Hypothalamus (tissue), 51 donors: ENCODE results near the gene C16orf46.
A peak's percentile ranks its signal among the peaks of the same experiment; 100 is the strongest.

Experiments used
- DNase-seq, 51 donors: peaks; one replicate each; lab custom pipeline; 2025; lab: John Stamatoyannopoulos, UW

The C16orf46 gene

GRCh38 chr16:81026429-81026828 is 50.6 kb downstream of the C16orf46 start:
- DNase-seq, result no peak

GRCh38 chr16:81018496-81018895 is 58.5 kb downstream of the C16orf46 start:
- DNase-seq, result peak in 29 of 51 donors; percentile 4 to 76 (median 44)

DNA sequence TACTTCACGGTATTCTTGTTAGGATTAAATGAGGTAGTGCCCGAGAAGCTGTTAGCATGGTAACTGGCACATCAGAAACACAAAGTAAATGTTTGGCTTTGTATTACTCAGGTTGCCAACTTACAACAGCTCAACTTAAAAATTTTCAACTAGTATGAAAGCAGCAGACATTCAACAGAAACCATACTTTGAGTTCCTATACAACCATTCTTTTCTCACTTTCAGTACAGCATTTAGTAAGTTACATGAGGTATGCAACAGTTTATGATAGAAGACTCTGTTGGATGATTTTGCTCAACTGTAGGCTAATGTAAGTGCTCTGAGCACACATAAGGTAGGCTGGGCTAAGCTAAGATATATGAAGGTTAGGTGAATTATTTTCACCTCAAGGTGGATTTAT is 62.4 kb downstream of the C16orf46 start:
- DNase-seq, result no peak

DNA sequence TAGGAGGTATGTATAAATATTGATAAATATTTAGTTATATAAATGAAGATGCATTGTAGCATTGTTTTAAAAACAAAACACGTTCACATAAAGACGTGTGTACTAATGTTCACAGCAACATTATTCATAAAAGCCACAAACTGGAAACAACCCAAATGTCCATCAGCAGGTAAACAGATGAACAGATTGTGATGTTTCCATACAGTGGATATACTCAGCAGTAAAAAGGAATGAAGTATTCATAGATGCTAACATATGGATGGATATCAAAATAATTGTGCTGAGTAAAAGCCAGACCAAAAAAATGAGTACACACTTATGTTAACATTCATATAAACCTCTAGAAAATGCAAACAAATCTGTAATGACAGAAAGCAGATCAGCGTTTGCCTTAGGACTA is 64.1 kb downstream of the C16orf46 start:
- DNase-seq, result no peak
